ENCODE data around the gene TMEM53. TPM values are rescaled to one million over a fixed set of nuclear protein-coding genes. Genes with fewer than 3 reads are reported as not detected.

Gene TMEM53
- total RNA-seq, 1 donor from 2014 or later: 7.3 TPM

DNA sequence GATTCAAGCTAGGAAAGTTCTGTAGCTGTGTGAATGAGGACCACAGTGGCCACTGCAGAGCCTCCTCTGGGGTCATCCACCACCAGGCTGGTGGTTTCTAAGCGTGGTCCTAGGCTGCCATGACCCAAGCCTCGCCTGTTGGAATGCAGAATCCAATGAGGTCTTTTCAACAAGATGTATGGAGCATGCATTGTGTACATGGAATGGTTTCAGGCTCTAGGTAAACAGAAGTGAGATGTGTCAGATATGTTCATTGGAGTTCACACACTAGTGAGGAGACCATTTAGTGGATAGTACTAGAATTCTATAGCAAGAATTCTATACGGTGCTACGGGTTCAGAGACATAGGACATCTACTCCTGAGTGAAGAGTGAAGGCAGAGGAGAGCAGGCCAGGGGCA lies 46.0 kb upstream of the TMEM53 start:
- Histone ChIP-seq H3K79me2 (ENCODE audit: insufficient read depth, low read length) (no peaks in the 10 kb centered on the region), H2AFZ (ENCODE audit: low read depth, low read length) (no peak overlapping the region), H3K9ac (ENCODE audit: low read length) (no peak overlapping the region), H3K4me3 (ENCODE audit: insufficient read depth, low read depth, low read length) (no peak overlapping the region), H3K36me3 (ENCODE audit: insufficient read depth, low read length) (no peaks in the 10 kb centered on the region), H3K4me2 (ENCODE audit: low read length) (no peak overlapping the region), H3K27me3 (ENCODE audit: insufficient read depth, low read length) (peaks cover 4% of the 10 kb centered on the region), H3K27ac (ENCODE audit: low read depth, low read length) (no peak overlapping the region), H4K20me1 (ENCODE audit: insufficient read depth, low read length) (no peaks in the 10 kb centered on the region), H3K4me1 (ENCODE audit: insufficient read depth, low read length) (peaks cover 3% of the 10 kb centered on the region), H3K9me3 (ENCODE audit: insufficient read depth, low read depth, low read length) (no peaks in the 10 kb centered on the region)
- no peak overlapping the region for H3K27ac Mint-ChIP-seq (ENCODE audit: unreplicated experiment)
- H3K9me3 Mint-ChIP-seq (ENCODE audit: unreplicated experiment): no peaks in the 10 kb centered on the region
- H3K36me3 Mint-ChIP-seq (ENCODE audit: low read depth, unreplicated experiment): no peaks in the 10 kb centered on the region
- no peak overlapping the region for H3K4me3 Mint-ChIP-seq (ENCODE audit: unreplicated experiment)
- no peak for DNase-seq (ENCODE audit: low read depth)
- FAIRE-seq: no peak
- TF ChIP-seq, protein P1, sequence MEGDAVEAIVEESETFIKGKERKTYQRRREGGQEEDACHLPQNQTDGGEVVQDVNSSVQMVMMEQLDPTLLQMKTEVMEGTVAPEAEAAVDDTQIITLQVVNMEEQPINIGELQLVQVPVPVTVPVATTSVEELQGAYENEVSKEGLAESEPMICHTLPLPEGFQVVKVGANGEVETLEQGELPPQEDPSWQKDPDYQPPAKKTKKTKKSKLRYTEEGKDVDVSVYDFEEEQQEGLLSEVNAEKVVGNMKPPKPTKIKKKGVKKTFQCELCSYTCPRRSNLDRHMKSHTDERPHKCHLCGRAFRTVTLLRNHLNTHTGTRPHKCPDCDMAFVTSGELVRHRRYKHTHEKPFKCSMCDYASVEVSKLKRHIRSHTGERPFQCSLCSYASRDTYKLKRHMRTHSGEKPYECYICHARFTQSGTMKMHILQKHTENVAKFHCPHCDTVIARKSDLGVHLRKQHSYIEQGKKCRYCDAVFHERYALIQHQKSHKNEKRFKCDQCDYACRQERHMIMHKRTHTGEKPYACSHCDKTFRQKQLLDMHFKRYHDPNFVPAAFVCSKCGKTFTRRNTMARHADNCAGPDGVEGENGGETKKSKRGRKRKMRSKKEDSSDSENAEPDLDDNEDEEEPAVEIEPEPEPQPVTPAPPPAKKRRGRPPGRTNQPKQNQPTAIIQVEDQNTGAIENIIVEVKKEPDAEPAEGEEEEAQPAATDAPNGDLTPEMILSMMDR (IDR thresholded peaks at IDR 0.05; ENCODE audit: insufficient read depth, low read depth, low read length): no peak
- TF ChIP-seq EZH2 (IDR thresholded peaks at IDR 0.05; ENCODE audit: insufficient read depth, low read length): no peak
- H3K27me3 Mint-ChIP-seq (ENCODE audit: low read depth, unreplicated experiment): no peaks in the 10 kb centered on the region
- no peaks in the 10 kb centered on the region for H3K4me1 Mint-ChIP-seq (ENCODE audit: low read depth, unreplicated experiment)

DNA sequence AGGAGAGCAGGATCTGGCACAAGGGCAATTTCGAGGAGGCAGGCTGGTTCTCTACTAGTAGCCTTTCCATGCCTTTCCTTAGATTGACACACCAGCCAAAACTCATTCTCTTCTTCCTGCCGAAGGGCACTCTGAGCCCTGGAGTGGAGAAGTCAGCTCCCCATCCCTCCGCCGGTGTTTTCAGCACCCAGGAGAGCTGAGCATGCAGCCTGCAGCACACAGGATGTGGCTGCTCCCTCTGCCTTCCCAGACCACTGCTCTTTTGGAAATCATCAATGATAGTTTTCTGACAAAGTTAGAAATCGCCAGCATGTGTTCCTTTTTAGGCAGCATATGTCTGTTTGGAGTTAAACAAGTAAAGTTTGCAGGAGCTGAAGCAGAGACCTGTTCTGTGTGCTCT lies 45.0 kb upstream of the TMEM53 start:
- Histone ChIP-seq H3K9me3 (ENCODE audit: insufficient read depth, low read depth, low read length) (no peaks in the 10 kb centered on the region), H3K36me3 (ENCODE audit: insufficient read depth, low read length) (no peaks in the 10 kb centered on the region), H2AFZ (ENCODE audit: low read depth, low read length) (no peak overlapping the region), H3K4me2 (ENCODE audit: low read length) (no peak overlapping the region), H3K4me3 (ENCODE audit: insufficient read depth, low read depth, low read length) (no peak overlapping the region), H3K27ac (ENCODE audit: low read depth, low read length) (no peak overlapping the region), H3K4me1 (ENCODE audit: insufficient read depth, low read length) (peaks cover 3% of the 10 kb centered on the region), H4K20me1 (ENCODE audit: insufficient read depth, low read length) (no peaks in the 10 kb centered on the region), H3K9ac (ENCODE audit: low read length) (no peak overlapping the region), H3K27me3 (ENCODE audit: insufficient read depth, low read length) (peaks cover 4% of the 10 kb centered on the region), H3K79me2 (ENCODE audit: insufficient read depth, low read length) (no peaks in the 10 kb centered on the region)
- DNase-seq (ENCODE audit: low read depth): no peak
- Mint-ChIP-seq H3K27ac (ENCODE audit: unreplicated experiment) (no peak overlapping the region), H3K4me1 (ENCODE audit: low read depth, unreplicated experiment) (peaks cover 2% of the 10 kb centered on the region), H3K27me3 (ENCODE audit: low read depth, unreplicated experiment) (no peaks in the 10 kb centered on the region), H3K9me3 (ENCODE audit: unreplicated experiment) (no peaks in the 10 kb centered on the region), H3K4me3 (ENCODE audit: unreplicated experiment) (no peak overlapping the region), H3K36me3 (ENCODE audit: low read depth, unreplicated experiment) (no peaks in the 10 kb centered on the region)
- TF ChIP-seq EZH2 (IDR thresholded peaks at IDR 0.05; ENCODE audit: insufficient read depth, low read length): no peak
- TF ChIP-seq, protein P1 (IDR thresholded peaks at IDR 0.05; ENCODE audit: insufficient read depth, low read depth, low read length): no peak
- no peak for FAIRE-seq

DNA sequence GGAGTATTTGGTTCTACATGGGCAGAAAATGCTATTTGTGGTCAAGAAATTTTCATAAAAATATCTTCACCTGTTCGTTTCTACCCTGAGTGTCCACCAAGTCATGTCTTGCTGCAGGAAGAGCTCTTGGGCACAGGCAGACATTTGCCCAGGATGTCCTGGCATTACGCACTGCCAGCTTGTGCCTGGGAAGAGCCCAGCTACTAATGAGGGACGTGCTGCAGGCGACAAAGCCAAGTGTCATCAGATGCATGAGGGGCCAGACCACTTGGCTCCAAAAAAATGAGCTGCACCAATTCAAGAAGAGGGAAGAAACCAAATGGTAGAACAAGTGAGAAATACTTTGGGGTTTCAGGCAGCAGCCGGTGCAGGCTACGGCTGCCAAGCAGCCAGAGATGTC lies 43.8 kb upstream of the TMEM53 start:
- Mint-ChIP-seq H3K9me3 (ENCODE audit: unreplicated experiment) (no peaks in the 10 kb centered on the region), H3K4me1 (ENCODE audit: low read depth, unreplicated experiment) (peaks cover 2% of the 10 kb centered on the region), H3K27me3 (ENCODE audit: low read depth, unreplicated experiment) (no peaks in the 10 kb centered on the region), H3K4me3 (ENCODE audit: unreplicated experiment) (no peak overlapping the region), H3K36me3 (ENCODE audit: low read depth, unreplicated experiment) (no peaks in the 10 kb centered on the region), H3K27ac (ENCODE audit: unreplicated experiment) (no peak overlapping the region)
- Histone ChIP-seq H3K27ac (ENCODE audit: low read depth, low read length) (no peak overlapping the region), H2AFZ (ENCODE audit: low read depth, low read length) (no peak overlapping the region), H3K4me1 (ENCODE audit: insufficient read depth, low read length) (peaks cover 3% of the 10 kb centered on the region), H4K20me1 (ENCODE audit: insufficient read depth, low read length) (no peaks in the 10 kb centered on the region), H3K4me2 (ENCODE audit: low read length) (no peak overlapping the region), H3K79me2 (ENCODE audit: insufficient read depth, low read length) (no peaks in the 10 kb centered on the region), H3K9me3 (ENCODE audit: insufficient read depth, low read depth, low read length) (no peaks in the 10 kb centered on the region), H3K36me3 (ENCODE audit: insufficient read depth, low read length) (no peaks in the 10 kb centered on the region), H3K4me3 (ENCODE audit: insufficient read depth, low read depth, low read length) (no peak overlapping the region), H3K27me3 (ENCODE audit: insufficient read depth, low read length) (peaks cover 4% of the 10 kb centered on the region), H3K9ac (ENCODE audit: low read length) (no peak overlapping the region)
- TF ChIP-seq, protein P1 (IDR thresholded peaks at IDR 0.05; ENCODE audit: insufficient read depth, low read depth, low read length): no peak
- no peak for TF ChIP-seq EZH2 (IDR thresholded peaks at IDR 0.05; ENCODE audit: insufficient read depth, low read length)
- FAIRE-seq (no peak), DNase-seq (ENCODE audit: low read depth) (no peak)

Data from astrocyte (in vitro differentiated cells and primary cell).